K562 (cell line): ENCODE data around the gene RREB1. TPM values are rescaled to one million over a fixed set of nuclear protein-coding genes. Genes with fewer than 3 reads are reported as not detected.

ENCODE experiments used
- ATAC-seq: fragments of 200-7000 bp; cut with Tn5 transposase; 3 replicates; pipeline ENCODE4 v1.9.1; 2020; ENCODE audit warnings: moderate library complexity
- BruUV-seq: library from RNA; stranded (reverse); fragments of 400-500 nt; replicated peaks from 2 replicates; lab custom pipeline; 2021; lab: Mats Ljungman, UMichigan
- CTCF ChIA-PET: fragments of 300-600 bp; formaldehyde crosslinking; extraction: SDS; loops from one replicate; lab custom pipeline; 2021; ENCODE audit warnings: low intra/inter-chr PET ratio; lab: Yijun Ruan, JAX
- POLR2A ChIA-PET: fragments of 300-600, 350-650 bp; sonication (Branson Sonifier 250); formaldehyde crosslinking; extraction: SDS; loops from one replicate; lab custom pipeline; 2021; ENCODE audit warnings: antibody characterized with exemption, inconsistent platforms; lab: Yijun Ruan, JAX
- DNase-seq, 4 experiments: peaks; one replicate each; pipeline versions ENCODE4 v3.0.0 to v3.0.0-alpha.2; 2011 to 2018; ENCODE audit warnings: low spot score in 3 of 4, mixed read lengths in 3 of 4; ENCODE audit errors: extremely low read depth in 1 of 4
- FAIRE-seq: peaks from 2 replicates; lab custom pipeline; 2011; peaks lifted over from hg19 to GRCh38; lab: Jason Lieb, UNC
- H2AFZ ChIP-seq: 2 replicates; pipeline ENCODE4 v1.6.0; 2011; ENCODE audit warnings: low read depth, low read length, control low read depth, inconsistent platforms
- H3K27ac ChIP-seq: fragments of 200-600 bp; 3 replicates; pipeline ENCODE4 v1.8.0; 2011; ENCODE audit warnings: low read depth, mild to moderate bottlenecking, control low read depth, inconsistent platforms, low read length, moderate library complexity, mixed read lengths; ENCODE audit errors: extremely low read depth
- H3K27me3 ChIP-seq, 2 experiments: fragments of 300-600 bp in 1 of 2; 2 replicates in 1 of 2; 3 replicates in 1 of 2; pipeline versions ENCODE4 v1.6.0 to v1.8.0; 2011; ENCODE audit warnings: inconsistent platforms in 2 of 2, low read length in 2 of 2, mild to moderate bottlenecking in 1 of 2, mixed read lengths in 1 of 2, moderate library complexity in 1 of 2; ENCODE audit not compliant: control insufficient read depth in 2 of 2, insufficient read depth in 2 of 2
- H3K36me3 ChIP-seq: fragments of 300-600 bp; 3 replicates; pipeline ENCODE4 v1.8.0; 2011; ENCODE audit warnings: mild to moderate bottlenecking, low read length, inconsistent platforms; ENCODE audit not compliant: control insufficient read depth, insufficient read depth
- H3K4me1 ChIP-seq, 2 experiments: fragments of 200-600 bp in 1 of 2; replicated peaks in 1 of 2; 2 replicates in 1 of 2; 3 replicates in 1 of 2; pipeline versions ENCODE4 v1.5.1 to v1.8.0; 2011; ENCODE audit warnings: inconsistent platforms in 2 of 2, low read length in 2 of 2, mild to moderate bottlenecking in 1 of 2, mixed read lengths in 1 of 2, moderate library complexity in 1 of 2; ENCODE audit not compliant: control insufficient read depth in 2 of 2, insufficient read depth in 2 of 2
- H3K4me2 ChIP-seq: 2 replicates; pipeline ENCODE4 v1.6.1; 2011; ENCODE audit warnings: low read length, control low read depth, inconsistent platforms, mixed read lengths; ENCODE audit not compliant: insufficient read depth
- H3K4me3 ChIP-seq: fragments of 200-600 bp; sonication (generic), shearing (Covaris generic); 2 replicates; pipeline ENCODE4 v1.5.1; 2016; ENCODE audit warnings: control low read depth, inconsistent platforms
- H3K79me2 ChIP-seq: fragments of 200-600 bp; 3 replicates; pipeline ENCODE4 v1.8.0; 2011; ENCODE audit warnings: low read length, inconsistent platforms; ENCODE audit not compliant: control insufficient read depth, insufficient read depth
- H3K9ac ChIP-seq, 2 experiments: 2 replicates each; pipeline versions ENCODE4 v1.6.0 to v1.6.1; 2011; ENCODE audit warnings: low read depth in 2 of 2, low read length in 2 of 2, control low read depth in 1 of 2, inconsistent platforms in 1 of 2, mild to moderate bottlenecking in 1 of 2, mixed read lengths in 1 of 2; ENCODE audit not compliant: insufficient read depth in 1 of 2
- H3K9me1 ChIP-seq: one replicate; pipeline ENCODE4 v1.6.0; 2011; ENCODE audit warnings: inconsistent platforms, mild to moderate bottlenecking, low read length, moderate library complexity; ENCODE audit not compliant: control insufficient read depth, insufficient read depth
- H3K9me3 ChIP-seq: replicated peaks from 2 replicates; pipeline ENCODE4 v1.5.1; 2011; ENCODE audit warnings: low read depth, low read length, inconsistent platforms; ENCODE audit not compliant: control insufficient read depth, insufficient read depth
- H4K20me1 ChIP-seq: replicated peaks from 2 replicates; pipeline ENCODE4 v1.6.1; 2011; ENCODE audit warnings: low read length, inconsistent platforms, mixed read lengths; ENCODE audit not compliant: control insufficient read depth, insufficient read depth
- CEBPB ChIP-seq: fragments of 450-650 bp; IDR thresholded peaks from 2 replicates; pipeline ENCODE4 v1.6.1; 2016; ENCODE audit warnings: missing genetic modification characterization, missing compliant biosample characterization
- ZKSCAN8 ChIP-seq: fragments of 200-800 bp; sonication (Bioruptor generic); IDR thresholded peaks from 2 replicates; pipeline ENCODE4 v1.6.1; 2016; ENCODE audit warnings: missing genetic modification characterization, missing compliant biosample characterization
- ZSCAN29 ChIP-seq: fragments of 450-650 bp; IDR thresholded peaks from 2 replicates; pipeline ENCODE4 v1.6.1; 2017
- WGBS: fragments of 100-300 bp; shearing (Covaris generic); methylation state at CpG from one replicate; pipeline ENCODE4 v1.1.6; 2016; ENCODE audit warnings: low coverage, mixed read lengths; ENCODE audit not compliant: insufficient coverage; ENCODE audit errors: missing lambda C conversion rate; 5-methylcytosine and 5-hydroxymethylcytosine counted together
- in situ Hi-C: fragments of 300-500 bp; cut with MboI; formaldehyde crosslinking; loops from 4 replicates; pipeline ENCODE4 v1.15.0; 2018; ENCODE audit warnings: inconsistent platforms, mixed read lengths
- intact Hi-C: fragments of 100-400 bp; cut with micrococcal nuclease; formaldehyde crosslinking; loops from 2 replicates; pipeline ENCODE4 v1.14.2; 2022
- polyA plus RNA-seq, 8 experiments: library from polyadenylated mRNA; depleted of rRNA in 4 of 8; stranded (reverse) in 5 of 8; unstranded in 3 of 8; fragments of >200 nt; fragmentation: Nextera tagmentation in 2 of 8; fragmentation: Illumina TruSeq in 1 of 8; extraction: Ambion mirVana in 2 of 8; extraction: Trizol in 1 of 8; gene quantifications; 2 replicates each; pipeline versions ENCODE4 v1.2.1 to v1.2.3, GENCODE V29; 2011 to 2014; ENCODE audit warnings: inconsistent platforms in 1 of 8, missing spikeins in 1 of 8
- total RNA-seq, 7 experiments: library from RNA; depleted of rRNA in 6 of 7; stranded (reverse); fragments of >200 nt in 6 of 7; fragmentation: Illumina TruSeq in 2 of 7; extraction: Trizol in 2 of 7; gene quantifications; 2 replicates each; pipeline versions ENCODE4 v1.2.1 to v1.2.3, GENCODE V29; 2011 to 2021; ENCODE audit warnings: low replicate concordance in 1 of 7
- TF ChIP-seq, protein P1 (sequence below): sonication (generic); IDR thresholded peaks from 2 replicates; pipeline ENCODE4 v1.6.1; 2016
- TF ChIP-seq, protein P2 (sequence below), 3 experiments: fragments of 200-800 bp in 1 of 3; fragments of 250-450 bp in 1 of 3; fragments of 450-650 bp in 1 of 3; sonication (Bioruptor Pico) in 1 of 3; sonication (Bioruptor generic) in 1 of 3; formaldehyde crosslinking in 1 of 3; IDR thresholded peaks; 2 replicates each; pipeline versions ENCODE4 v1.6.1 to v1.8.0; 2016 to 2022; ENCODE audit warnings: mild to moderate bottlenecking in 2 of 3, missing genetic modification characterization in 2 of 3, missing compliant biosample characterization in 1 of 3, moderate library complexity in 1 of 3
- TF ChIP-seq, protein P3 (sequence below), 2 experiments: fragments of 150-350 bp in 1 of 2; IDR thresholded peaks; 2 replicates each; pipeline ENCODE4 v1.6.1; 2012 to 2016; ENCODE audit warnings: low read depth in 2 of 2, low read length in 2 of 2, mild to moderate bottlenecking in 1 of 2, moderate library complexity in 1 of 2

Gene RREB1
- total and polyA plus RNA-seq, 9 of the 15 experiments (the other 6 are each of a cell fraction or from before 2014, with no cell fraction given): 3.3 to 64.2 (median 19.3) TPM

DNA sequence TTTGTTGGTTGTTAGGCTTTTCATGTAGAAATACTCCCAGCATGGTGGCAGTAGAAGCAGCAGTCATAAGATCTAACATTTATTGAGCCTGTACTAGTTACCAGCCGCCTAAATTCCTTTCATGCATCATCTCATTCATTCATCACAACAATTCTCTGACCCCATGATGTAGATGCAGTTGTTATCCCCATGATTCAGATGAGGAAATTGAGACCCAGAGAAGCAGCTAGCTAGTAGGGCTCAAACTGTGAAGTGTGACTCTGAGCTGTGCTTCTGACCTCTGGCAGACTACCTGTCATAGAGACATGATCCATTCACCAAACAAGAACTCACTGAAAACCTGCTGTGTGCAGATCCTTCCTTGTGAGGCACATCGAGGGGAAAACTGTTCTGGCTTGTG is 16.9 kb downstream of the RREB1 start:
- Histone ChIP-seq H4K20me1 (peaks cover 4% of the 10 kb centered on the region; the same call in 1 of the 2 replicates), H3K9me3 (no peaks in the 10 kb centered on the region), H3K4me3 (no peak overlapping the region), H3K27ac (peak overlapping the region; percentile 24; the same call in 2 of the 3 replicates), H2AFZ (no peak overlapping the region), H3K27me3 (no peaks in the 10 kb centered on the region), H3K79me2 (peaks cover 98% of the 10 kb centered on the region), H3K4me1 (peaks cover 15 to 24% of the 10 kb centered on the region in 2 experiments; a peak in 4 of 5 replicates), H3K9me1 (peaks cover 2% of the 10 kb centered on the region), H3K36me3 (peaks cover 68% of the 10 kb centered on the region), H3K9ac (no peak overlapping the region), H3K4me2 (no peak overlapping the region)
- intact Hi-C loops: no loop called here
- ChIA-PET CTCF (no interaction called here), POLR2A (interaction anchor here (0.7 to 2.0 kb wide), 4 partner anchors 10 to 17 kb away, joined by 3 to 9 read pairs (median 4); no protein-coding TSS in a partner anchor)
- in situ Hi-C loops: no loop called here
- DNase-seq (no peak), FAIRE-seq (no peak), ATAC-seq (no peak)
- TF ChIP-seq ZKSCAN8 (CRISPR knock-in tag): no peak
- TF ChIP-seq, protein P1, sequence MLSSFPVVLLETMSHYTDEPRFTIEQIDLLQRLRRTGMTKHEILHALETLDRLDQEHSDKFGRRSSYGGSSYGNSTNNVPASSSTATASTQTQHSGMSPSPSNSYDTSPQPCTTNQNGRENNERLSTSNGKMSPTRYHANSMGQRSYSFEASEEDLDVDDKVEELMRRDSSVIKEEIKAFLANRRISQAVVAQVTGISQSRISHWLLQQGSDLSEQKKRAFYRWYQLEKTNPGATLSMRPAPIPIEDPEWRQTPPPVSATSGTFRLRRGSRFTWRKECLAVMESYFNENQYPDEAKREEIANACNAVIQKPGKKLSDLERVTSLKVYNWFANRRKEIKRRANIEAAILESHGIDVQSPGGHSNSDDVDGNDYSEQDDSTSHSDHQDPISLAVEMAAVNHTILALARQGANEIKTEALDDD: peak; percentile 48; the same call in 1 of the 2 replicates
- no TSS peak for BruUV-seq
- 64% methylated on average over 2 of the region's 2 CpGs for WGBS

DNA sequence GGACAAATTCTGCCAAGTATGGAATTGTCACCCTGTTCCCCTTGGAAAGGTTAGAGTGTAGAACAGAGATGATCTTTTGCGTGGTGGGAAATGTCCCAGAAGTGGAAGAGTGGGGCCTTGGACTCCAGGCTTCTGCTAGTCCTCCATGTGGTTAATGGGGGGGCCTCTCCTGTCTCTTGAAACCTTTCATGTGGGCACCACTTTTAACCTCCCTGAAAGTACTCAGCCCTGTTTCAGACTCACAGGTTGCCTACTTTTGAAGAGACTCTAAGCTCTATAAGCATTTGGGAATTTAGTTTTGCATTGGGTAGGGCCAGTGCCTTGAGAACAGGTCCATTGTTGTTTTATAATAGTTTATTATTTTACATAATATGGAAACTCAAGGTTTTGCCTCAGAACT is 17.5 kb downstream of the RREB1 start:
- no peak overlapping the region for H3K4me2 ChIP-seq
- ChIA-PET CTCF (no interaction called here), POLR2A (interaction anchor here (0.7 to 2.0 kb wide), 4 partner anchors 10 to 16 kb away, joined by 3 to 9 read pairs (median 4); no protein-coding TSS in a partner anchor)
- BruUV-seq: no TSS peak
- peaks cover 4% of the 10 kb centered on the region; the same call in 1 of the 2 replicates for H4K20me1 ChIP-seq
- H2AFZ ChIP-seq: no peak overlapping the region
- peaks cover 98% of the 10 kb centered on the region for H3K79me2 ChIP-seq
- no peaks in the 10 kb centered on the region for H3K9me3 ChIP-seq
- no peak for FAIRE-seq
- no peak for DNase-seq
- no peak for ATAC-seq
- peaks cover 2% of the 10 kb centered on the region for H3K9me1 ChIP-seq
- H3K4me1 ChIP-seq: peaks cover 8 to 28% of the 10 kb centered on the region in 2 experiments; a peak in 4 of 5 replicates
- in situ Hi-C loops (no loop called here), intact Hi-C loops (no loop called here)
- H3K27me3 ChIP-seq: no peaks in the 10 kb centered on the region
- no peak overlapping the region for H3K9ac ChIP-seq
- H3K27ac ChIP-seq: peak overlapping the region; percentile 24; the same call in 1 of the 3 replicates
- no peak overlapping the region for H3K4me3 ChIP-seq
- 85% methylated on average over 1 of the region's 1 CpG for WGBS
- H3K36me3 ChIP-seq: peaks cover 65% of the 10 kb centered on the region
- TF ChIP-seq ZSCAN29 (no peak), CEBPB (tag) (no peak)
- TF ChIP-seq, protein P2, sequence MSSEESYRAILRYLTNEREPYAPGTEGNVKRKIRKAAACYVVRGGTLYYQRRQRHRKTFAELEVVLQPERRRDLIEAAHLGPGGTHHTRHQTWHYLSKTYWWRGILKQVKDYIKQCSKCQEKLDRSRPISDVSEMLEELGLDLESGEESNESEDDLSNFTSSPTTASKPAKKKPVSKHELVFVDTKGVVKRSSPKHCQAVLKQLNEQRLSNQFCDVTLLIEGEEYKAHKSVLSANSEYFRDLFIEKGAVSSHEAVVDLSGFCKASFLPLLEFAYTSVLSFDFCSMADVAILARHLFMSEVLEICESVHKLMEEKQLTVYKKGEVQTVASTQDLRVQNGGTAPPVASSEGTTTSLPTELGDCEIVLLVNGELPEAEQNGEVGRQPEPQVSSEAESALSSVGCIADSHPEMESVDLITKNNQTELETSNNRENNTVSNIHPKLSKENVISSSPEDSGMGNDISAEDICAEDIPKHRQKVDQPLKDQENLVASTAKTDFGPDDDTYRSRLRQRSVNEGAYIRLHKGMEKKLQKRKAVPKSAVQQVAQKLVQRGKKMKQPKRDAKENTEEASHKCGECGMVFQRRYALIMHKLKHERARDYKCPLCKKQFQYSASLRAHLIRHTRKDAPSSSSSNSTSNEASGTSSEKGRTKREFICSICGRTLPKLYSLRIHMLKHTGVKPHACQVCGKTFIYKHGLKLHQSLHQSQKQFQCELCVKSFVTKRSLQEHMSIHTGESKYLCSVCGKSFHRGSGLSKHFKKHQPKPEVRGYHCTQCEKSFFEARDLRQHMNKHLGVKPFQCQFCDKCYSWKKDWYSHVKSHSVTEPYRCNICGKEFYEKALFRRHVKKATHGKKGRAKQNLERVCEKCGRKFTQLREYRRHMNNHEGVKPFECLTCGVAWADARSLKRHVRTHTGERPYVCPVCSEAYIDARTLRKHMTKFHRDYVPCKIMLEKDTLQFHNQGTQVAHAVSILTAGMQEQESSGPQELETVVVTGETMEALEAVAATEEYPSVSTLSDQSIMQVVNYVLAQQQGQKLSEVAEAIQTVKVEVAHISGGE (CRISPR knock-in tag; IDR thresholded peaks at IDR 0.05): no peak
- TF ChIP-seq, protein P3, sequence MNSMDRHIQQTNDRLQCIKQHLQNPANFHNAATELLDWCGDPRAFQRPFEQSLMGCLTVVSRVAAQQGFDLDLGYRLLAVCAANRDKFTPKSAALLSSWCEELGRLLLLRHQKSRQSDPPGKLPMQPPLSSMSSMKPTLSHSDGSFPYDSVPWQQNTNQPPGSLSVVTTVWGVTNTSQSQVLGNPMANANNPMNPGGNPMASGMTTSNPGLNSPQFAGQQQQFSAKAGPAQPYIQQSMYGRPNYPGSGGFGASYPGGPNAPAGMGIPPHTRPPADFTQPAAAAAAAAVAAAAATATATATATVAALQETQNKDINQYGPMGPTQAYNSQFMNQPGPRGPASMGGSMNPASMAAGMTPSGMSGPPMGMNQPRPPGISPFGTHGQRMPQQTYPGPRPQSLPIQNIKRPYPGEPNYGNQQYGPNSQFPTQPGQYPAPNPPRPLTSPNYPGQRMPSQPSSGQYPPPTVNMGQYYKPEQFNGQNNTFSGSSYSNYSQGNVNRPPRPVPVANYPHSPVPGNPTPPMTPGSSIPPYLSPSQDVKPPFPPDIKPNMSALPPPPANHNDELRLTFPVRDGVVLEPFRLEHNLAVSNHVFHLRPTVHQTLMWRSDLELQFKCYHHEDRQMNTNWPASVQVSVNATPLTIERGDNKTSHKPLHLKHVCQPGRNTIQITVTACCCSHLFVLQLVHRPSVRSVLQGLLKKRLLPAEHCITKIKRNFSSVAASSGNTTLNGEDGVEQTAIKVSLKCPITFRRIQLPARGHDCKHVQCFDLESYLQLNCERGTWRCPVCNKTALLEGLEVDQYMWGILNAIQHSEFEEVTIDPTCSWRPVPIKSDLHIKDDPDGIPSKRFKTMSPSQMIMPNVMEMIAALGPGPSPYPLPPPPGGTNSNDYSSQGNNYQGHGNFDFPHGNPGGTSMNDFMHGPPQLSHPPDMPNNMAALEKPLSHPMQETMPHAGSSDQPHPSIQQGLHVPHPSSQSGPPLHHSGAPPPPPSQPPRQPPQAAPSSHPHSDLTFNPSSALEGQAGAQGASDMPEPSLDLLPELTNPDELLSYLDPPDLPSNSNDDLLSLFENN (IDR thresholded peaks at IDR 0.05; ENCODE audit: low read depth in 2 of 2, low read length in 2 of 2): no peak
